ENCODE data around the gene CD27.
"Not testable (repeated sequence)": the region's sequence is repeated elsewhere in the genome, so short reads cannot be mapped to it uniquely, and the experiment has no call there.

CD27 gene

DNA sequence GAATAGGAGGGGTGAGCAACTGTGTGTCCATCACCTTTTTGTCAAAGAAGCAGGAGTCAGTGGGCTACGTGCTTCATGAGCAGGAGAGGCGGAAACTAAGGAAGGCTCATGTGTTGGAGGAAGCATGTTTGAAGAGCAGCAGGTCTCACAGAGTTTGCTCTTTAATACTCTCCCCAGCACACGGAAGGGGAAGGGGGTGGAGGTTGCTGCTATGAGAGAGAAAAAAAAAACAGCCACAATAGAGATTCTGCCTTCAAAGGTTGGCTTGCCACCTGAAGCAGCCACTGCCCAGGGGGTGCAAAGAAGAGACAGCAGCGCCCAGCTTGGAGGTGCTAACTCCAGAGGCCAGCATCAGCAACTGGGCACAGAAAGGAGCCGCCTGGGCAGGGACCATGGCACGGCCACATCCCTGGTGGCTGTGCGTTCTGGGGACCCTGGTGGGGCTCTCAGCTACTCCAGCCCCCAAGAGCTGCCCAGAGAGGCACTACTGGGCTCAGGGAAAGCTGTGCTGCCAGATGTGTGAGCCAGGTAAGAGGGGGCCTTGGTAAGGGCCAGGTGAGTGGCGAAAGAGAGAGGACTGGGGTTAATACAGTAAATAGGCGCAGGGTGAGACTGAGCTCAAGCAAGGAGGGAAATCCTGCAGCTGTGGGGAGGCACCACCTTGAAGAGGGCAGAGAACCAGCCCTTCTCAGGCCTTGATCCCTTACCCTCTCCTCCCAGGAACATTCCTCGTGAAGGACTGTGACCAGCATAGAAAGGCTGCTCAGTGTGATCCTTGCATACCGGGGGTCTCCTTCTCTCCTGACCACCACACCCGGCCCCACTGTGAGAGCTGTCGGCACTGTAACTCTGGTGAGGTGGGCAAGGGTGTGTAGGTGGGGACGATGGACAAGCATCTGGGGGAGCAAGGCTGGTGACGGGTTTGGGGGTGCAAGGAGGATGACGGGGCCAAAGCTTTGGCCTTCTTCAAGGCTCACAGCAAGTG lies at the start of gene CD27:
CD27 (plus strand) TSS at position 252 of the 985 bp plus-strand sequence; CDS start at position 393, 141 bp downstream.
- no peak for DNase-seq (ENCODE audit: low read depth)

GRCh38 chr12:6396031-6396430 lies 48.7 kb upstream of the CD27 start:
- DNase-seq (ENCODE audit: low read depth): no peak

DNA sequence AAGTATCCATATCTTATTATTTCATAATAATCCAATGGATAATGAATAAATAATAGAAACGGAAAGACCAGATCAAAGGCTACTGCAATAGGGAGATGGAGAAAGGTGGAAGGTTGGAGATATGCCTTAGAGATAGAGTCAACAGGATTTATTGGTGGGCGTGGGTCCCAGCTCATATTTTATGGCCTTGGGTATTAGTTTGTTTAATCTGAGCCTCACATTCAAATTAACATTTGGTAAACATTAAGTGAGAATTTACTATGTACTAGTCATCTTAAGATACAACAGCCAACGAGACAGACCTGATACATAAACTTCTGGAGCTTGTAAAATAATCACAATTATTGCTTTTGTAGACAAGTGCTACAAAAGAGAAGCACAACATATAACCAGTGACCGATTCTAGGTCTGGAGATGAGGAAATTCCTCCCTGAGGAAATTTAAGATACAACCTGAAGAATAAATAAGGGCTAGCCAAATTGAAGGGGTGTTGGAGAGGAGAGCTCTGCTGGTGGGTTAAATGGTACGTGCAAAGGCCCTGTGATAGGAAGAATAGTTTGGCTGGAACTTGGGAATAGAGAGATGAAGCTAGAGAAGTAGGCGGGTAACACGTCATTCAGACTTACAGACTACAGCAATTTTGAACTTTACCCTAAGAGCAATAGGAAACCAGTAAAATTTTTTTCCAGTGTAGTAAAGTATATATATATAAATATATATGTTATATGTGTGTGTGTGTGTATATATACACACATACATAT lies 44.7 kb upstream of the CD27 start:
- no peak for DNase-seq (ENCODE audit: low read depth)

DNA sequence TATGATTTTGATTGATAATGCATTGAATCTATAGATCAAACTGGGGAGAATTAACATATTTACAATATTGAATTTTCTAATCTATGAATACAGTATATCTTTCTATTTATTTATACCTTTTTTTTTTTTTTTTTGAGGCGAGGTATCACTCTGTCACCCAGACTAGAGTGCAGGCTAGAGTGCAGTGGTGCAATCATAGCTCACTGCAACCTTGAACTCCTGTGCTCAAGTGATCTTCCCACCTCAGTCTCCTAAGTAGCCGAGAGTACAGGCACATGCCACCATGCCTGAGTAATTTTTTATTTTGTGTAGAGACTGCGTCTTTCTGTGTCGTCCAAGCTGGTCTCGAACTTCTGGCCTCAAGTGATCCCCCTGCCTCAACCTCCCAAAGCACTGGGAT lies 40.4 kb upstream of the CD27 start:
- no peak for DNase-seq (ENCODE audit: low read depth)

DNA sequence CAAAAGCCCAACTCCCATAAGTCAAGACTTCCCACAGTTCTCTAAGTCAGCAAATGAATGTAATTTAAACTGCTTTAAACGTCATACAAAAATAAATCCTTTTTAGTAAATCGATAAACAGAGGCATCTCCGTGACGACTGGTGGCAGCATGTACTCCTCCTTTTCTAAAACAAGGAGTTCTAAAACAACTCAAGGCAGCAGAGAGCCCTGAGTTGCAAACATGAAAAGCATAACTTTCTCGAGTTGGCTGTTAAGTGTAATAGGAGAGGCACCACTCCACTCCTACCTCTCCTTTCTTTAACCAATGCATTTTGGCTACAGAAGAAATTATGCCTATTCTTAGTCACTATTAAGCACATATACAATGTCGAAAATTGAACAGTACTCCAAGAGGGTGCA lies 38.8 kb upstream of the CD27 start:
- DNase-seq (ENCODE audit: low read depth): no peak

DNA sequence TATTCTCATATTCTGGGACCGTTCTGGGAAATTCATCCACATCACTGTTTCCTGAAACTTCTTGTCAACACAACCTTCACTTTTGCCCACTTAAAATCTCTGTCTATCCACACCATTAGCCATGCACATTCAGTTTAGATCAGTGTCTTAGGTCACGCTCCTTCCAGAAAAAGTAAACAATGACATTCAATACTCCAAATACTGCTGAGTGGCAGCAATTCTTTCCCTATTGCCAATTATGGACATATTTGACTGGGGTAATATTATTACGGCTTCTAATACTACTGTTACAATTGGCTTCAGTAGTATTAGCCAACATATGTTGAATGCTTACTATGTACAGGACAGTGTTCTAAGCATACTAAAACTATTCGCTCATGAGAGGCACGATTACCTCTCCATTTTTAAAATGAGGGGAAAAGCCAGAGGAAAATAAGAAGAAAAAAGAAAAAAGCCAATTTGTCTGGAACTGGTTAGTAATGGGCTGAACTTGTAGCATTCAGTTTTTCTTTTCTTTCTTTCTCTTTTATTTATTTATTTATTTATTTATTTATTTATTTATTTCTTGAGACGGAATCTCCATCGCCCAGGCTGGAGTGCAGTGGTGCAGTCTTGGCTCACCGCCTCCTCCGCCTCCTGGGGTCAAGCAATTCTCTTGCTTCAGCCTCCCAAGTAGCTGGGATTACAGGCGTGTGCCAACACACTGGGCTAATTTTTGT lies 37.4 kb upstream of the CD27 start:
- DNase-seq (ENCODE audit: low read depth): no peak

- no peak for DNase-seq (ENCODE audit: low read depth)
Observed at GRCh38 chr12:6416596-6416995, 28.2 kb upstream of the CD27 start.

- no peak for DNase-seq (ENCODE audit: low read depth)
Observed at GRCh38 chr12:6418796-6419195, 26.0 kb upstream of the CD27 start.

- DNase-seq (ENCODE audit: low read depth): no peak
Observed at GRCh38 chr12:6420364-6420763, 24.4 kb upstream of the CD27 start.

GRCh38 chr12:6423267-6424007 lies 21.3 kb upstream of the CD27 start:
- DNase-seq (ENCODE audit: low read depth): no peak

GRCh38 chr12:6424008-6424347 lies 20.8 kb upstream of the CD27 start:
- DNase-seq (ENCODE audit: low read depth): no peak

DNA sequence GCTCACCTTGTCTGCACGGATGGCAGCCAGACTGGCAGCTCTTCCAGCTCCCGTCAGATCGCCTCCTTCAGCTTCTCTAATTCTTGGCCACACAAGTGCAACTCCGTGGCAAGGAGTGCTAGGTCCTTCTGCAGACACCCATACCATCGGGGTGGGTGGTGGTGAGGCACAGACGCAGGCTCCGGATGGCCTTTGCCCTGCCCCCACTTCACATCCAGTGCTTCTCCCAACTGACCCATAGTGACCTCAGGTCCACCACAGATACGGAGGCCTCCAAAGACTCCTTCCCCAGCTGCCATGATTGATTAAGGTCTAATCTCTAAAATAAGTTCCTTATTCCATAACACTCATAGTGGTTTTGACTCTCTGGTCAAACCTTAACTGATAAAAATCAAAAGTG lies 19.9 kb upstream of the CD27 start:
- DNase-seq (ENCODE audit: low read depth): no peak

DNA sequence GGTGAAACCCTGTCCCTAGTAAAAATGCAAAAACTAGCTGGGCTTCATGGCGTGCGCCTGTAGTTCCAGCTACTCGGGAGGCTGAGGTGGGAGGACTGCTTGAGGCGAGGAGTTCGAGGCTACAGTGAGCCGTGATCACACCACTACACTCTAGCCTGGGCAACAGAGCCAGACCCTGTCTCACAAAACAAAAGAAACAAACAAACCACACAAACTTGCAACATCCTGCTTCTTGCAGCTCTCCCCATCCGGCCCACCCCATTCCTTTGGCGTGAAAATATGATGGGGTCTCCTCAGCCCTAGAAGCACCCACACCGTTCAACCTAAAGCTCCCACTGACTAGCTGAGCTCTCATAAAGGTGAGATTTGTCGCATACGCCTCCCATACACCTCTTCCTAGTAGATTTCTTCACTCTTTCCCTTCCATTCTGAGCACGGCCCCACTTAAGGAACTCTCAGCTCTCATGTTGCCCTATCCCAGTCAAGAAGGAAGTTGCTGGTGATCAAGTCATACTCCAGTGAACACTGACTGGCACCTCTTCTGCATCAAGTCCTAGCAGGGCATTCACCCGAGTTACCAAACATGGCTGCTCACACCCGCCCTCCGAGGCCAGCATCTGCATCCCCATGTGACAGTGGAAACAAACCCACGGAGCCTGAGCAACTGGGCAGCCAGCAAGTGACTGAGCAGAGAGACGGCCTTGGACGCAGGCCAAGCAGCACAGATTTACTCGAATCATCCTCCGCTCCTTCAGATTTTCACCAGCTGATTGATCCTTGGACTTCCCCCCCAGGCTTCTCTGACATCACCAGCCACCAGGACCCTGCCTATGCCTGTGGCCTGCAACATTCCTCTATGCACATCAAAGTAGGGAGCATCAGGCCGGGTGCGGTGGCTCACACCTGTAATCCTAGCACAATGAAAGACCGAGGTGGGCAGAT lies 18.9 kb upstream of the CD27 start:
- DNase-seq (ENCODE audit: low read depth): no peak

DNA sequence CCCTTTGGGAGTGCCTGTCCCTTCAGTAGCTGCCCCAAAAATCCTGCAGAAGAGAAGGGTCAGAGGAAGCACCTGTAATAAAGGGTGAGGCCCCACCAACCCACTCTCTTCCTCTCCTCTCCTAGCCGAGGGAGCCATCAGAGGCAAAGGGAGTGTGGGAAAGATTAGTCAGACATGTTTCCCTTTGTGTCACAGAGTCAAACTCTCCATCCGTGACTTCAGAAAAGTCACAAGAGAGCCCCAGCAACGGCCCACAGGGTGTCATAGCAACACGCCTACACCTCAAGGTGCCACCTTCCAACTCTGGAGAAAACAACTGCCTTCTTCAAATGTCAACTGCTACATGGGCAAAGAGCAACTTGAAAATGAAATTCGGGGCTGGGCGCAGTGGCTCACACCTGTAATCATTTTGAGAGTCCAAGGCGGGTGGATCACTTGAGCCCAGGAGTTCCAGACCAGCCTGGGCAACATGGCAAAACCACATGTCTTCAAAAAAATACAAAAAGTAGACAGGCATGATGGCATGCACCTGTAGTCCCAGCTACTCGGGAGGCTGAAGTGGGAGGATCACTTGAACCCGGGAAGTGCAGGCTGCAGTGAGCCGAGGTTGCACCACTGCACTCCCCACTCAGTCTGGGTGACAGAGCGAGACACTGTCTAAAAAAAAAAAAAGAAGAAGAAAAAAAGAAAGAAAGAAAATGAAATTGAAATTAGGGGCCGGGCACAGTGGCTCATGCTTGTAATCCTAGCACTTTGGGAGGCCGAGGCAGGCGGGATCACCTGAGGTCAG lies 17.7 kb upstream of the CD27 start:
- peak; percentile 84 for DNase-seq (ENCODE audit: low read depth)

DNA sequence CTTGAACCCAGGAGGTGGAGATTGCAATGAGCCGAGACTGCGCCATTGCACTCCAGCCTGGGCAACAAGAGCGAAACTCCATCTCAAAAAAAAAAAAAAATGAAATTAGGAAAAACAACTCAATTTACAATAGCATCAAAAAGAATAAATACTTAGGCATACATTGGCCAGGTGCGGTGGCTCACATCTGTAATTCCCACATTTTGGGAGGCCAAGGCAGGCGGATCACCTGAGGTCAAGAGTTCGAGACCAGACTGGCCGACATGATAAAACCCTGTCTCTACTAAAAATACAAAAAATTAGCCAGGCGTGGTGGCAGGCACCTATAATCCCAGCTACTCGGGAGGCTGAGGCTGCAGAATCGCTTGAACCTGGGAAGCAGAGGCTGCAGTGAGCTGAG lies 17.0 kb upstream of the CD27 start:
- DNase-seq (ENCODE audit: low read depth): not testable (repeated sequence)

- no peak for DNase-seq (ENCODE audit: low read depth)
Observed at GRCh38 chr12:6428326-6428725, 16.4 kb upstream of the CD27 start.

- DNase-seq (ENCODE audit: low read depth): no peak
Observed at GRCh38 chr12:6430124-6430989, 14.4 kb upstream of the CD27 start.

DNA sequence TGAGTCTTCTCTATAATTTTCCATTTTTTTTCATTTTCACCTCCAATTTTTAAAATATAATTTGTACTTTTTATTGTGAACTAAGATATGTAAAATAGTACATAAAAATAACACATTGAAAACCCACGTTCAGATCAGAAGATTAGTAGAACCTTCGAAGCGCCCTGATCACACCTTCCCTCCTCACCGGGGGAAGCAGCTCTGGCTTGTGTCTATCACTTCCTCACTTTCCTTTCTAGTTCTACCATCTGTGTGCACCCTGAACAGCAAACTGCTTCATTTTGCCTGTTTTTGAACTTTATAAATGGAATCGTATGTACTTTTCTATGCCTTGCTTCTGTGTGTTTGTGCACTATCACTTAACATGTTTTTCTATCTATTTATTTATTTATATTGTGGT lies 11.8 kb upstream of the CD27 start:
- DNase-seq (ENCODE audit: low read depth): no peak

Data from stimulated activated CD8-positive, alpha-beta memory T cell treated with anti-CD3 and anti-CD28 coated beads, Interleukin-7, amount 100 ng/mL, for 24 hours (primary cell).